ENCODE results near the gene SKAP2.
"Not testable (repeated sequence)": the region's sequence is repeated elsewhere in the genome, so short reads cannot be mapped to it uniquely, and the experiment has no call there.

The SKAP2 gene

GRCh38 chr7:26856176-26856985, 8.0 kb downstream of the SKAP2 start:
- DNase-seq = no peak

DNA sequence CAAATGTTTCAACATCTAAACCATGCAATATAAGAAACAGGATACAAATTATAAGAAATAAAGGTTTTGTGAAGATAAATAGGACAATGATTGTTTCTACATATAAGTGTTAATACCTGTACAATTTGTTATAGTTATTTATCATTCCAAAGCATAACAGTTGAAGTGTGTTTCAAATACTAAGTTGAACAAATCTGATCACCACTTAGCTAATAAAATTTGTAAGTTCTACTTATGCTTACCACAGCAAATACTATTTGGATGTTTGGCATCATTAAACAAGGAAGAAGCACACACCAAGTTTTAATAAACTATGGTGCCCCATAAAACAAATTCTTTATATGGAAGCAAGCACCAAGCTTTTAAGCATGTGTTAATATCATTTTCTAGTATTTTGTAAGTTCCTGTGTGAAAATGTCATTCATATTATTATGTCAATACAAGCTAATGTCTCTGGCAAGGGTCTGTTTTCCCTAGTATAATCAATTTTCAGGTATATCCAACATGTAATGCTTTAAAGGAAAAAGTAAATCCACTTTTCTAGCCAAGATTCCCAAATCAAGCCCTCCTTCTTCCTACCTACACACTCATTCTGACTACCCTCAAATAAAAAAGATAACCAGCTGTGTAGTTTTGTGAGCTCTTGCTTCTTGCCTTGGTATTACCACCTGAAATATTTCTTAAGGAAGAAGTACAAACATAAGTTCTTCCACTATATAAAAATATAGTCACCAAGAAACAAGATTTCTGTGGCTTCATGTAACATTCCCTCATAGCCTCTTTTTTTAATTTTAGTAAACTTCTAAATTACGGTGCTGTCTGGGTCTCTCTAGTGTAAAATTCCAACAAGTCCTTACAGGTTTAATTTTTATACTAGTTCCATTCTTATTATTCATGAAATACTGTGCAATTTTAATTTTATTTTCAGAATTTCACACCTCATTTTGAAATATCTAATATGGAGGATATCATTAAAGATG, 9.2 kb downstream of the SKAP2 start:
- DNase-seq = no peak

DNA sequence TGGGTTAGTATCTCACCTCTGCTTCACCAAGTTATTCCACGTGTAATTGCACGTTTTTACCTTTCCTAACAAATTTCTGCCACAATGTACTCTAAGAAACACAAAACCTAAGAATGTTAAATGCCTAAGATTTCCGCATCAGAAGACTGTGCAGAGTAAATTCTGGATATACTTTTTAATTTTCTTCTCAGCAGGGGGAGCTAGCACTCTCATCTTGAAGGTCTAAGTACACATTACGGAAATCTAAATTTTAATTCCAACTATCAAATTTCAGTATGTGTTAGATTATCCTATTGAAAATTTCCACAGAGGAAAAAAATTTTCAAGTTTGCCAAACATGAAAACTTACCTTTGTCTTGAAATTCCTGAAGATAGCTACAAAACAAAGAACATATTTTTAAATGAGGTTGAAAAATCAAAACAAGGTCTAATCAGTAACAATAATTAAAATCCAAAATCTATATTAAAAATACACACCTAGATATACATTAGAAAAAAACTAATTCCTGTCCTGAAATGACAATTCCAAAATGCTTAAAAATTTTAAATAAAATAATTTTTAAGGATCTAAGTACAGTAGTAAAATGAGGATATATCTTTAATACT, 10.5 kb downstream of the SKAP2 start:
- peak; percentile 20 for DNase-seq

GRCh38 chr7:26850193-26850651, 14.2 kb downstream of the SKAP2 start:
- DNase-seq = no peak

GRCh38 chr7:26843705-26844104, 20.7 kb downstream of the SKAP2 start:
- no peak for DNase-seq

DNA sequence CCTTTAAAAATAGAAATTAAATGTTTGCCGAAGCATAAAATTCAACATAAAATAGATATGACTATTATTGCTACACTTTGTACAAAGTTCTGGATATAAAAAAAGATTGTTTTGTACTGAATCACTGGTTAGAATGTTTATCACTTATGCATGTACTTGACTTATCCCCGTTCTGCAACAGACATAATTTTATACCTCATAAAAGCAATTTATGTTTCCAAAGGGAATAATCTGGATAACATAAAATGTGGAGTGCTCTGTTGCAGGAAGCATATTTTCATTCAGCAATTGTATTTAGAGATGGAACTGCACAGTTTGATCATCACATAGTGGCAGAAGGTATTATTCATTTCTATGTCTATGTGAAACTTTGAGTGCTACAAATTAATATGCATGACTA, 21.5 kb downstream of the SKAP2 start:
- DNase-seq = no peak

DNA sequence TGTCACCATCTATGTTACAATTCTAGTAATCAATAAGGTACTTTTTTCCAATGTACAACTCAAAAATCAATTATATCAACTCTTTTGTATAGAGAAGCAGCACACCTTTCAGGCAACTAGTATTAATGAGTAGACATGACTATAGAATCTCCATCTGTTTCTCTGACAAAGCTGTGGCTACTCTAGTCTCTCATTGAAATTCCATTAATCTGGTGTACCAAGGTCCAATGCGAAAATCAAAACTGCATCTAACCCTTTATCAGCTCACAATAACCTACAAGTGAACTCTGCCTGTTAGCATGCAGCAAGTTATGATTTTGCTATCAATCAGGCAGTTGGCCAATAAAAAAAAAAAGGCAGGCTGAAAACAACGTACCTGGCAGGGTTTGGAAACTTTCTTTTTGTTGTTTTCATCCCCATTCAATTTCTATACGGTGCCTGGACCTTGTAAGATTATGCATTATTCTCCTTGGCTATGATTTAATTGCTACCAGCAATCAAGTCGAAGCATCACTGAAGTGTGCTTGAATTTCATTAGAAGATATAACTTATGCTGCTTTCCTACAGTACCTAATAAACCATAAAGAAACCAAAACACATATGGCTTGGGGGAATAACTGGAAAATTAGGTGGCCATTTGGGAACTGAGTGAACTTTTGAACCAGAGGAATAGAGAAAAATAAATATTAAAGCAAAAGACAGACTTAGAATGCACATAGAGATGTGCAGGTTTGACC, 23.2 kb downstream of the SKAP2 start:
- no peak for DNase-seq

DNA sequence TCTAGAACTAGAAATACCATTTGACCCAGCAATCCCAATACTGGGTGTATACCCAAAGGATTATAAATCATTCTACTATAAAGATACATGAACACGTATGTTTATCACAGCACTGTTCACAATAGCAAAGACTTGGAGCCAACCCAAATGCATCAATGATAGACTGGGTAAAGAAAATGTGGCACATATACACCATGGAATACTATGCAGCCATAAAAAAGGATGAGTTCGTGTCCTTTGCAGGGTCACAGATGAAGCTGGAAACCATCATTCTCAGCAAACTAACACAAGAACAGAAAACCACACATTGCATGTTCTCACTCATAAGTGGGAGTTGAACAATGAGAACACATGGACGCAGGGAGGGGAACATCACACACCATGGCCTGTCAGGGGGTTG, 27.6 kb downstream of the SKAP2 start:
- DNase-seq = not testable (repeated sequence)

DNA sequence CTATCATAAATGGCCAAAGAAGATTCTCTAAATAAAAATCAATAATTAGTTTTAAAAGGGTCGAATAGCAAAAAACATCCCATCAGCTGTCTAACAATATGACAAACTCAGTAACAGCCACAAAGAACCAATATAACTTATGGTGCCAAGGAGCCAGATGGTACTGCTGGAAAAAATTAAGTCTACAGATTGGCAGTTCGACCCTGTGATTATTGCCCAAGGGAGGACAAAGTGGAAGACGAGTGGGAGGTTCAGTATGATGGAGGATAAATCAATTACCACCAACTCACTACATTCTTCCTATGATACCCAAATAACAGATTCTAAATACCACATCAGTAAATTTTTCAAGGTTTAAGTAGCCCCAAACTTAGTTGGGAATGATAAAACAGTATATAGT, 49.0 kb downstream of the SKAP2 start:
- DNase-seq = peak; percentile 68

DNA sequence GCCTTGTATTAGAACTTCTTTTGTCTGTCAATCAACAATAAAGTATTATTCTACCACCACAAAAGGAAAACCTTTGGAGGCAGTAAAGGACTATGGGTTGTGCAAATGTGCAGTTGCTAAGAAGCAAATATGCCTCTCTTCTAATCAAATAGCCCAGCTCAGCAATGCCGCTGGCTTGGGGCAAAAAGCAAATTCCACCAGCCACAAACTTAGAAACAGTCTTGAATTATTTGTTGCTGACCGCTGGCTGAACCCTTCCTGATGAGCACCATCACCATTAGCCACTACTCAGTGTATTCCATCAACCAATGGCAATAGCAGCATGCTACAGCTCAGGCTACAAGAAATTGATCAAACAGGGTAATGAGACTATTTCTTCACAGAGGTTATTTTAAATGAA, 51.0 kb downstream of the SKAP2 start:
- DNase-seq = no peak

DNA sequence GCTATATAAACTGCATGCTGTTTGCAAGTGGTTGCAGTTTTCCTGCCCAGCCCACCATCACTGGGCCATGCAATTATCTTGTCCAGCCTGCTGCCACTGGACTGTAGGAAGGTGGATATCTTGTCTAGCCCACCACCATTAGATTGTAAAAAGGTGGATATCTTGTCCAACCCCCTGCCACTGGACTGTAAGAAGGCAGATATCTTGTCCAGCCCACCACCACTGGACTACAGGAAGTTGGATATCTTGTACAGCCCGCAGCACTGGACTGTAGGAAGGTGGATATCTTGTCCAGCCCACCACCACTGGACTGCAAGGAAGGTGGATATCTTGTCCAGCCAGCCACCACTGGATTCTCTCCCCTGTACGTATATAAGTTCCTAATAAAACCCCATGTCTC, 69.8 kb downstream of the SKAP2 start:
- DNase-seq = no peak

DNA sequence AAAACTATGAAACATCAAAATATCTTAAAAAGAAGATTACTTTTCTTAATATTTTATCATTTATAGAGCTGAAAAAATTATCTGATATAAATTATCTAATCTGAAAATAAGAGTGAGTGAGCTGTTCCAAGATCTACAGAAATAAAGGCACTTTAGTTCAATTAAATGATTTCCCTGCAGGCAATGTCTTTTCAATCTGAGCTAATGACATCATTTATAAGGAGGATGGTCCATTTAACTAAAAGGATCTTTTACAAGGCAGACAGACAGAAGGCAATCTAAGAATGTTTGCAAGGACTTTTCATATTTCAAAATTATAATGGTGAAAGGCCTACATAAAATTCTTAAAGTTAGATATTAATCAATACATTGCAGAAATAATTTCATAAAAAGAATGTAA, 71.8 kb downstream of the SKAP2 start:
- DNase-seq = no peak

- no peak for DNase-seq
These were observed 72.4 kb downstream of the SKAP2 start for GRCh38 chr7:26792006-26792405.

- DNase-seq = peak; percentile 29
These were observed 74.8 kb downstream of the SKAP2 start for GRCh38 chr7:26789481-26790184.

- no peak for DNase-seq
These were observed 76.7 kb downstream of the SKAP2 start for GRCh38 chr7:26787701-26788100.

DNA sequence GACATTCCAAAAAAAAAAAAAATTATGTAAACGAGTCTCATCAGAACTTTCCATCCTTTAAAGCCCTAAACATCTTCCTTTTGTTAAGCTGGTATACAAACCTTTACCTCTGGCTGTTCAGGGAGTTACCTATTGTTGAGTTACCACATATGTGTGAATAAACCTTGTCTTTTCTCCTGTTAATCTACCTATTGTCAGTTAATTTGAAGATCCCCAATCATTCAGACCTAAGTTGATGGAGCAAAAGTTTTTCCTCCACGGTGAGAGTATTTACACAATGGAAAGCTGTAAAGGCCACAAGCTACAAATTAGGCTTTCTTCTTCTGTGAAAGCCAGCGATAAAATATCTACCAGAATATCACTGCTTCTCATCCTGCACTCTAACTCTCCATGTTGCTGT, 80.3 kb downstream of the SKAP2 start:
- no peak for DNase-seq

DNA sequence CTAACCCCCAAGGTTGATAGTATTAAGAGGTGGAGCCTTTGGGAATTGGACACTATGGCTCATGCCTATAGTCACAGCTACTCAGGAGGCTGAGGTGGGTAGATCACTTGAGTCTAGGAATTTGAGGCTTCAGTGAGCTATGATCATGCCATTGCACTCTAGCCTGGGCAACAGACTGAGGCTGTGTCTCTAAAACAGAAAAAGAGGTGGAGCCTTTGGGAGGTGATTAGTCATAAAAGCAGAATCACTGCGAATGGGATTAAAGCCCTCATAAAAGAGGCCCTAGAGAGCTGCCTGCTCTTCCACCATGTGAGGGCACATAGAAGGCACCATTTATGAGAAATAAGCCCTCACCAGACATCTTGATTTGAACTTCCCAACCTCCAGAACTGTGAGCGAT, 81.9 kb downstream of the SKAP2 start:
- no peak for DNase-seq

- DNase-seq = no peak
These were observed 84.3 kb downstream of the SKAP2 start for GRCh38 chr7:26779978-26780595.

- DNase-seq = peak; percentile 49
These were observed 87.0 kb downstream of the SKAP2 start for GRCh38 chr7:26777385-26777784.

GRCh38 chr7:26760501-26760900, 103.9 kb downstream of the SKAP2 start:
- no peak for DNase-seq

DNA sequence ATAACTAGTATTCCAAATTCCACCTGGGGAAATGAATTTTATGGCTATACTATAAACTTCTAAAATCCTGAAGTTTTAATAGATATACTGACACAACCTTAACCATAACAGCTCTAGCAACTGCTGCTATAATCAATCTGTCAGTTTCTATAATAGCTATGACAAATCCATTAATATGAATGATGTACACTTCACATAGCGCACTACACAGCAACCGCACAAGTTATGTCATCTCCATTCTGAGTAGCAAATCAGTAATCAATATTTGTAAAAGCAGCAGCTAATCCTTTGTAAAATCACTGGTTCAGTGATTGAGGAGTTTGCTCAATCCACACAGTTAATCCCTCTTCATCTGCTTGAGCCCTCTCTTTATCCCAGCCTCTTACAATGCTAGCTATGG, 105.3 kb downstream of the SKAP2 start:
- DNase-seq = no peak

GRCh38 chr7:26743205-26743604, 121.2 kb downstream of the SKAP2 start:
- no peak for DNase-seq

All from NCI-H1694 (cell line).